NCI-H146 treated with DMSO at 0.1 percent for 48 hours (cell line): ENCODE results near the gene KATNIP.
"Not testable (repeated sequence)": the region's sequence is repeated elsewhere in the genome, so short reads cannot be mapped to it uniquely, and the experiment has no call there.

Experiments used
- DNase-seq: peaks from one replicate; lab custom pipeline; 2025; ENCODE audit not compliant: unreplicated experiment; lab: John Stamatoyannopoulos, UW

KATNIP gene

DNA sequence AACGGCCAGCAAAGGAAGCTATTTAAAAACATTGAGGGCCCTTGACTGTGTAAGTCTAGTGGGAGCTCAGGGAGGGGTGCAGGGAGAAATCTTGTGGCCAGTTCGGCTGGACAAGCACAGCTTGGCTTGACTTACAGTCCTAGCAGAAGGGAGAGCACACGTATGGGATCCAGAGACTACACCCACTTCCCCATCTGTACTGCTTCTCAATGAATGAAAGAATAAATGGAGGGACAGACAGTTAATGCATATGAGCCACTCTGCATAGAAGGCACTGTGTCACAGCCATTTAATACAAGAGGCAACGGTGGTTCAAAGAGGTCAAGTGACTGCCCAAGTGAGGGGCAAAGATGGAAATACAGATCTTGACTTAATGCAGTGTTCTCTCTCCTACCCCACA lies 15.7 kb upstream of the KATNIP start:
- no peak for DNase-seq

DNA sequence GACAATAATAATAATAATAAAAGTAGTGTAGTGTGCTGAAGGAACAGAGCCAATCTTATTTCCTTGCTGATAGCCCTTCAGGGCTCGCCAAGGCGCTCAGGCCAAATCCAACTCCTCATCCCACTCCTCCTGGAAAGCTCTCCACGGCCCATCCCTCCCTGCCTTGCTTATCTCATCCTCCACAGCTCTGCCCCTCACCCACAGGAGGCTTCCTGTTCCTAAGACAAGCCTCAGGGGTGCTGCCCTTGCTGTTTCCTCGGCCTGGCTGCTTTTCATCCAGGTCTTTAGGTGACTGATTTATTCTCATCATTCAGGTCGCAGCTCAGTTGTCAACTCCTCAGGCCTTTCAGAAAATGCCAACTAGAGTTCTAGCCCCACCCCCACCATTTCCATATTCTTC lies 11.4 kb upstream of the KATNIP start:
- DNase-seq = no peak

DNA sequence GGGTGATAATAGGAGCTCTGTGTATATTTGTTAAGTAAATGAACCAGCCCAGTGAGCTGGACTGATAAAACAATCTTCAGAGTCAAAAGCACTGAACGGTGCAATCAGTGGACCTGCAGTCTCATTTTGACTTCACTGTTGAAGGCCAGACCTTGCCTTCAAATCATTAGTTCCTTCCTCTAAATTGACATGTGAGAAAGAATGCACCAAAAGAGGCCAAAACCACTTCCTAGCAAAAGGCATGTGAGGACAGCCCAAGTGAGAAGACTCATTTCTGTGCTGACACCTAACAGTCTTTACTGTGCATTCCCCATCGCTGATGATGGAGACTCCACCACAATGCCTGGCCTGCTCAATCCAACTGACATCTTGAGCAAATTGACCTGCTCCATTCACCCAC lies 10.8 kb upstream of the KATNIP start:
- DNase-seq = no peak

DNA sequence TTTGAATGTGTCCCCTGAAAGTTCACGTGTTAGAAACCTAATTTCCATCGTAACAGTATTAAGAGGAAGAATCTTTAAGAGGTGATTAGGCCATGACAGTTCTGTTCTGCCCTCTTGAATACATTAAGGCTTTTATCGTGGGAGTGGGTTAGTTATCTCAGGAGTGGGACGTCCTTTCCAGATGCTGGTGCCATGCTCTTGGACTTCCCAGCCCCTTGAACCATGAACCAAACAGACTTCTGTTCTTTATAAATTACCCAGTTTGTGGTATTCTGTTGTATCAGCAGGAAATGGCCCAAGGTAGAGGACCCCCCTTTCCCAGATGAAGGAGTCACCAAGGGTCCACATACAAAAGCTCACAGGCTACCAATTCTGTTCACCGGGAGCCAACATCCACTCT lies 10.3 kb upstream of the KATNIP start:
- DNase-seq = no peak

DNA sequence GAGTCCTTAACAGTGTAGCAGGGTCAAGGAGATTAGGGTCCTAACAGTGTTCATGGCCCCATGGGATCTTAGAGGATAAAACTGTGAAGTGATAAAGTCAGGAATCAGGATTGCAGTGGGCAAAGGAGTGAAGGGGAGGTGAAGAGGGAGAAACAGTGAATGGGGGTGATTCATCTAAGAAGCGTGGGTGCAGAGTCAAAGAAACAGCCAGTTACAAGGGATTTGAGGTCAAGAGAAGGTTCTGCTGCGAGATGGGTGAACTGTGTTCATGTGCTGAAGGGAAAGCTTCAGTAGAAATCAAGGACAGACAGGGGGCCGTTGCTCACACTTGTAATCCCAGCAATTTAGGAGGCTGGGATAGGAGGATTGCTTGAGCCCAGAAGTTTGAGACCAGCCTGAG lies 6.1 kb upstream of the KATNIP start:
- DNase-seq = no peak

DNA sequence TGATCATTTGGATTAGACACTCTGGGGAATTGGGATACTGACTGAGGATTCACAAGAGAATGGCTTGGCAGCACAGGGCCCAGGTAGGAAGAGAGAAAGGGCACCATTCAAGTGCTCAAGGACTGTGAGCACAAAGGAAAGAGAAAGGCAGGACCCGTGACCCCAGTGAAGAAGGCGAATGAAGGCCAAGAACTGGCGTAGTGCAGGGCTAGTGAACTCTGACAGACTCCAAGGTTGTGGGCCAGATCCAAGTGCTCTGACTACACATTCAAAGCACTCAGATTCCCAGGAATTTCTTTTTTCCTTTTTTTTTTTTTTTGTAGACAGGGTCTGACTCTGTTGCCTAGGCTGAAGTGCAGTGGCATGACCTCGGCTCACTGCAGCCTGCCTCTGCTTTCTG lies 5.3 kb upstream of the KATNIP start:
- no peak for DNase-seq

DNA sequence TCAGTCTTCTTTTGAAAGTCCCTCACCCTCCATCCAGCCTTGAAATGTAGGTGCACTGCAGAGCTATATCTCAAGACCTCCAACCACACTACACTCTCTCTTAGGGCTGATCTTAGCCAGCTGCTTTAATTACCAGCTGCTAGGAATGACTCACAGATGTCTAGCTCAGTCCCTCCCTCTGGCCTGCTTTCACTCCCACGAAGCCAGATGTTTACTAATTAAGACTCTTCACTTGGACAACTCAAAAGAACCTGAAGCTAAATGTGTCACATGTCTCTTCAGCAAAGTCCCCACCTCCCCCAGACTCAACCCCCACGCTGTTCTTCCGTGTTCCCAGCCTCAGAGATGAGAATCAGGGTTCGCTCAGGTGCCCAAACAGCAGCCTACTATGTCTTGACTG lies 2.8 kb upstream of the KATNIP start:
- DNase-seq = no peak

DNA sequence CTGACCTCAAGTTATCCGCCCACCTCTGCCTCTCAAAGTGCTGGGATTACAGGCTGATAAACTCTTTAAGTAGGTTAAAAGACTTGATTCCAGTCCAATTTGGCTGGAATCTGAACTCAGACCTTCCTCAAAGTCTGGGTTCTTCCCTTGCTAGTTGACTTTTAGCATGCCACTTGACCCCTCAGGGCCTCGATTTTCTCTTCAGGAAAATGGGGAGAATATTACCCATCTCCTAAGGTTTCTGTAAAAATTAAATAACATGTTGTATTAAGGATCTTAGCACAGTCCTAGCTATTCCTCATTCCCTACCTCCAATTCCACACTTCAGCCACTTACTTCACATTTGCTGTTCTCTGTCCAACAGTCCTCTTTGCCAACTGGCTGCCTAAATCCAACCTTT lies 2.1 kb upstream of the KATNIP start:
- DNase-seq = no peak

DNA sequence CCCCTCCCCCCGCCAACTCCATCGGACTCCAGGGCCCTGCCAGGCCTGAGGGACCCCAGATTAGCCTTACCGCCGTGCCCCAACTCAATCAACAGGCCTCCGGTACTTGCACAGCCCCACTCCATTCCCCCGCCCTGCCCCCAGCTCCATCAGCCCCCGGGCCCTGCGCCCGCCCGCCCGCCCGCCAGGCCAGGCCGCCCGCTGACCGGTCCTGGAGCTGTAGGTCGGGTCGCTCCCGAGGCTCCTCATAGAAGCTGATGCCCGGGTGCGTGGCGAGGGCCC lies 539 bp upstream of the KATNIP start:
- DNase-seq = peak; percentile 46

DNA sequence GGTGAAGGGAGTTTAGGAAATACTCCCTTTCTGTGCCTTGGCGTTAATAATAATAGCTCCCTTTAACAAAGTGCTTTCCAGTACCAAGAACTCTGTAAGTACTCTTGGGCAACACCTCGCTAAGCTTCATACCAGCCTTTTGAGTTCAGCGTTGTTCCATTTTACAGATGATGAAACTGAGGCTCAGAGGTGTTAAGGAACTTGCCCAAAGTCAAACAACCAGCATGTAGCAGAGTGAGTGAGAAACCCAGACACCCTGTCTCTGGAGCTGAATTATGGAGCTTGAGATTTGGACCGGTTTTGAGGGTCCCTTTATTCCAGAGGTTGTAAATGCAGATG lies 607 bp downstream of the KATNIP start:
- DNase-seq = no peak

DNA sequence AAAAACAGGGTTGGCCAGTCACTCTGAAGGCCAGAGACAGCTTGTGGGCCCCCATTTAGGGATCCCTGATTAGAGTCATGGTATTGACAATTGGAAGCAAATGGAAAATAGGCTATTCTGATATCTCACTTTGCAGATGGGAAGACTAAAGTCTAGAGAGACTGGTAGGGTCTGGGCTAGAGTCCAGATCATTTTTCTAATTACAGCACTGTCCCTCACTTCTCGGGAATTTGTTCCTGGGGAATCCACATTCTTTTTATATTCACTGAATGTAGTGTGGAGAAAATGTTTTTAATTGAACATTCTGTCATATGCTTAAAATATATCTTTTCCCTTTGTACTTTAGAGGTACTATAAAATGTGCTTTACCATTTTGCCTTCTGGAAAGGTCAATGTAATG lies 1.1 kb downstream of the KATNIP start:
- DNase-seq = no peak

DNA sequence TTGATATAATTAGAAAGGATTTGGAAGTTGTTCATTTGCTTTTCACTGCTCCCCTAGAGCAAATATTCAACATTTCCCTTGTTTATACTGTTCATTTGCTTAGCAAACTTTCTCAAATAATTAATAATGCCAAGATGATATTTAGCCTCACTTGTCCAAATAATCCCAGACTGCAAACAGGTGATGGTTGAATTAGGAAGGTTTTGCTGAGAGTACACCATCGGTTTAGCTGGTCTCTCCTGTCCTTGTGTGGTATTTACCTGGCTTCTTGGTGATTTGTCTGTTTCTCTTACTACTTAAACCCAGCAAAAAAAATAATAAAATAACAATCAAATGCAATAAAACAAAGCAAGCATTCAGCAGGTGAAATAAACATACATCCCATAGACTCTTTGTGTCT lies 6.5 kb downstream of the KATNIP start:
- DNase-seq = no peak

DNA sequence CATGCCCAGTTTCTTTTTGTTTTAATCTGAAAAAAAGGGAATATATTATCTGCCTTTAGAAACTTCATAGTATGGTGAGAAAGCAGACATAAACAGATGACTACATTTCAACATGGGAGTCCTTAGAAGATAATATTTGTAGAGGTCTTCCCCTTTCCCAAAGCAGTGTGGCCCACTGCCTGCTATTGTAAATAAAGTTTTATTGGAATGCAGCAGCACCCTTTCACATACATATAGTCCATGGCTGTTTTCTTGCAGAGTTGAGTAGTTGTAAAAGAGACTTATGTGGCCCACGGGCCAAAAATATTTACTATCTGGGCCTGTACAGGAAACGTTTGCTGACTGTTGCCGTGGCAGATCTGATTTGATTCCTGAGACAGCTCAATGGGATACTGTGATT lies 8.5 kb downstream of the KATNIP start:
- DNase-seq = no peak

DNA sequence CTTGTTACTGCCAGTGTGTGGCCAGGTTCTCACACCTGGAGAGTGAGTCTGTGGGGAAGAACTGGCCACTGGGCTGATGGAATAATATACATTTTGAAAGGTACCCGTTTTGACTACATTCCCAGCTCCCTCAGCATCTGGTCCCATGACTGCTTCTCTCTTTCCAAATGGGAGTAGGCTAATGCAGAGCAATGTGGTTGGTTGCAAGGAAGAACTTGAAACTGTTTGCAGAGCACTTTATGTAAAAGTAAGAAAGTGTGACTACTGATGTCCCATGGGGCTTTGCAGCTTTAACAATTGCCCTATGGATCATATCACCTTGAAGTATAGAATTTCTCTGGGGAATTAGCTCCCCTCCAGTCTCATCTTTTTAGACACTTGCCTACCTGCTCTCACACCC lies 9.0 kb downstream of the KATNIP start:
- no peak for DNase-seq

DNA sequence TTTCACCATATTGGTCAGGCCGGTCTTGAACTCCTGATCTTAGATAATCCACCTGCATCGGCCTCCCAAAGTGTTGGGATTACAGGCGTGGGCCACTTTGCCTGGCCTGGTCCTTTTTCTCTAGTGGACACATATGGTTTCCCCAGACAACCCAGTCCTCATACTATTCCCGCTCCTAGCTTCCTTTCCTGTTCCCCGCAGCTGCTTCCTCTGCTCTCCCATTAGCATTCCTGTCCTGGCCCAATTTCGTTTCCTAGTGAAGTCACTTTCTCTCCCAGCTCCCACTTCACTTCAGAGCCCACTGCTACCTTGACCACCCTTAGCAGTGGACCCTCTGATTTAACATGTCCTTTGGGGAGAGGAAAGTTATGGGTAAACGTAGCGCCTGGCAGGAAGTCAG lies 11.3 kb downstream of the KATNIP start:
- DNase-seq = no peak

DNA sequence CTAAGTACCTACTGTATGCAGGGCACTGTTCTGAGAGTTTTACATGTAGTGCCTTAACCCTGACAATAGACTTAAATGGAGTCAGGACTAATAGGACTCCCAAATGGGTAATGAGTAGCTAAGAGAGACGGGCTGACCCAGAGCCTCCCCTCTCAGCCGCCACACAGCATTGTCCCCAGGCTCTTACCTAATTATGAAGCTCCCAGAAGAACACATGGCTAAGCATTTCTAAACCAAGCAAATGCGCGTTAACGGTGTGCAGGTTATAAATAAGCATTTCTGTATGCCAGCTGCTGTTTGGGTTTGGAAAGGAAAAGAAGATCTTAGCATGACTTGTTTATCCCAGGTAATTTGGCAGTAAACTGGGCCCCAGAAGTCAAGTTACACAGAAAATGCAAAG lies 14.3 kb downstream of the KATNIP start:
- no peak for DNase-seq

DNA sequence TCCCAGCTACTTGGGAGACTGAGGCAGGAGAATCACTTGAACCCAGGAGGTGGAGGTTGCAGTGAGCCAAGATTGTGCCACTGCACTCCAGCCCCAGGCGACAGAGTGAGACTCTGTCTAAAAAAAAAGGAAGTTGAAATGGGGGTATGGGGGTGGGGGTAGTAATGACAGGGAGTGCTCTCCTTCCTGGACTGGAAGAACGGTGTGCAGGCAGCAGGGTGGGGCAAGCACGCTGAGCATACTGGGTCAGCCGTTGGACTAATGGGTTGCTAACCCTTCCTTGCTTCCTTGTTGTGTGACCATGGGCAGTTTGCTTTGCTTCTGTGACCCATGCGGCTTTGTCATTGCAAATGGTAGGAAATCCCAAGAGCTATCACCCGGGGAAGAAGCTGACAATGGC lies 16.5 kb downstream of the KATNIP start:
- DNase-seq = no peak

DNA sequence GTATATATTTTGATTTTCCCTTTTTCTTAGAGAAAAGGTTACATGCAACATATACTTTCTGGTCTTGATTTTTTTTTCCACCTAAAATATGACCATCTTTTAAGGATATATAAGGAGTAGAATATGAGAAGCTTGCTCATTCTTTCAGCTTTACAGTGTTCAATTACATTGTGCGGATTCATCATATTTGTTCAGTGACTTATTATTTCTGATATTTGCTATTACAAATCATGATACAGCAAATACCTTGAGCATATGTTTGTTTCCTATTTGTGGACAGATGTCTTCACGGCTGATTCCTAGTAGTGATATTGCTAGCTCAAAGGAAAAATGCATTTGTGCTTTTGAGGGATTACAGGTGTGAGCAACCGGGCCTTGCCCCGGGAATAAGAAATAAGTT lies 18.1 kb downstream of the KATNIP start:
- no peak for DNase-seq

DNA sequence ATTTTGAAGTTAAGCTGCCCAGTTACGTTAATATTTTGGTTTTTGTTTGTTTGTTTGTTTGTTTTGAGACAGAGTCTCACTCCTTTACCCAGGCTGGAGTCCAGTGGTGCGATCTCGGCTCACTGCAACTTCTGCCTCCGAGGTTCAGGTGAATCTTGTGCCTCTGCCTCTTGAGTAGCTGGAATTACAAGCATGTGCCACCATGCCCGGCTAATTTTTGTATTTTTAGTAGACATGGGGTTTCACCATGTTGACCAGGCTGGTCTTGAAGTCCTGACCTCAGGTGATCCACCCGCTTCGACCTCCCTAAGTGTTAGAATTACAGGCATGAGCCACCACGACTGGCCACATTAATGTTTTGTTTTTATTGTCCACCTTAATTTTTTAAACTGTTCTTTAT lies 21.0 kb downstream of the KATNIP start:
- DNase-seq = not testable (repeated sequence)

DNA sequence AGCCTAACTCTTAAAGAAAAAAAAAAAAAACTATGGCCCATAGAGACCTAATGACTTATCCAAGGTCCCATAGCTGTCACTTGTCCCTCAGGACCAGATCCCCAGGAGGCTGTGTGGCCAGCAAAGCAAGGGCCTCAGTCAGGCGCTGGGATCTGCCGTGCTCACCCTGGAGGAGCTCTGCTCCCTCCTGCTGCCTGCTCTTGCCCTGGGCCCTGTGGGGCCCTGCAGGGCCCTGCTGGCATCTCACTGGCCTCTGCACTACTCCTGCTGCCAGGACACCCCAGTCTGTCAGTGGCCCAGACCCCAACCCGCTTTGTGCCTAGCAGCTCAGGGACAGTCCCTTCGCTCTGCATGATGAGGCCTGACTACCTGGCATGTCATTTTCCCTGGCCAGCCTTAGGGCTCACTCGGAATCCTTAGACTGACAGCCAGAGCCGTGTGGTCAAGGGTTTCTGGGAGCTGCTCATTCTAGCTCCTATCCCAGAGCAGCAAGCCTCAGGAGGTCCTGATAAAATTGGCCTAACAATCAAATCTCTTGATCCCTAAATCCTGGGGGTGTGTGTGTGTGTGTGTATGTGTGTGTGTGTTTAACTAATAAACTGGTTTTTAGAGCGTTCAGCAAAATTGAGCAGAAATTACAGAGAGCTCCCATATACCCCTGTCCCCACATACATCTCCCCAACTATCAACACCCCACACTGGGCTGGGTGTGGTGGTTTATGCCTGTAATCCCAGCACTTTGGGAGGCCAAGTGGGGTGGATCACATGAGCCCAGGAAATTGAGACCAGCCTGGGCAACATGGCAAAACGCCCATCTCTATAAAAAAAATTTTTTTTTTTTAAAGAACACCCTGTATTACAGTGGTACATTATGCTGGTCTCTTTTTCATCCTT lies 21.7 kb downstream of the KATNIP start:
- DNase-seq = no peak

DNA sequence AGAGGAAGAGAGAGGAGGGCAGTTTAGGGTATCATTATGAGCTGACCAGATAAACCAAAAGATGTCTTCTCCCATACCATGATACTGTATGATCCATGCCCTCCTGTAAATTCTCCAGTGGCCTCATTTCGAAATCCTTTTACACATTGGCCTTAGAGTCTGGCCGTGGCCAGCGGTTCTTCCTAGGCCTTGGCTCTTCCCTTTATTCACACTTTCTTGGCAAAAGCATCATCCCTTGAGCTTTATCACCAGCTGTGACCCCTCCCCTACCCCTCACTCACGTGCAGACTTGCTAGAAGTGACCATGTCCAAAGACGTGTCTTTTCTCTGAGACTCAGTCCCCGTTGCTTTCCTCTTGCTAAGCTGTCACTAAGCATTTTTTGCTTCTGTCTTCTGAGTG lies 22.8 kb downstream of the KATNIP start:
- no peak for DNase-seq

DNA sequence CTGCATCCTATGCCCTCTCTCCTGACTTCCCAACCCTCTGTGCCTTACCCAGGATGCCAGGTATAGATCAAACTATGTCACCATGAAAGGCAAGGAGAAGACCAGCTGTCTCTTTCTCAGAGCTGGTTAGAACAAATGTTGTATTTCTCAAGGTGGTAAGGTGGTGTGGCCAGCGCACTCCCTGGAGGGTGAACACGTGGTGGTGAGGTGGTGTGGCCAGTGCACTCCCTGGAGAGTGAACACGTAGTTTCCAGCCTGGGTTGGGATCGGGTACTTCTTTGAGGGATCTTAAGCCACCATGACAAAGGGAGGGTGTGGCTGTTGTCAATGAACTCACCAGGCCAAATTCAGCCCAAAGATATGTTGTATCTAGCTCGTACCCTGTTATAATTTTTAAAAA lies 26.8 kb downstream of the KATNIP start:
- no peak for DNase-seq

DNA sequence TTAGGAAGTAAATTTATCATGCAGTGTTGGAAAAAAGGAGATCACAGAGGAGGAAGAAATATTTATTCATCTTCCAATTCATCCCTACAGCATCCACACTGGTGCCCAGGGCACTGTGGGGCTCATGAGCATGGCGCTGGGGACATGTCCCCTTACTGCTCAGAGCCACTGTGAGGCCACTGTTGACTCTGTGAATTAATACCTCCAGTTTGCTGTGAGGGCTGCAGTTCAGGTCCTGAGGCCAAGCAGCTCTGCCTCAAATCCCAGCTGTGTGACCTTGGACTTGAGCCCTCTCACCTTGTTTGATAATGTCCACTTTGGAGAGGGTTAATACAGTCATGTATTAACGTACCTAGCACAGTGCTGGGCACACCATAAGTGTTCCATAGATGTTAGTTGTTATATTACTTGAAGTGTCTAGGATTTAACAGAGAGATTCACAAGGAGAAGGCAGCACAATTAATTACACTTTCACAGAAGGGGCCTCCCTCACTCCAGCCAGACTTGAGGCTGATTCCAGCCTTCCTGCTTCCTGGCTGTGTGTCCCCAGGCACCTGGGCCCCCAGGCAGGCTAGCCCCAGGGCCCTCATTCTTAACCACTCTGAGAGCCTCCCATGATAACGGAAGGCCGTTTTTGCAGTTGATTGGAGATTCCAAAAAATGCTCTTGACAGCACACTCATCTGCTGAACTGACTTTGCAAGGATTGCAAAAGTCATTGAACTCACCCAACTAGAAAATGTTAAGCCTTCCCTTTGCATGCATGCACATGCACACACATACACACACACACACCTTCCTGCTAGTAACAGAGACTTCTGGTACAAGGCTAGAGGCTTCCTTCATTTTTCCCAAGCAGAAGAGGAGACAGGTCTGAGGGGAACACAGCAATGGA lies 29.4 kb downstream of the KATNIP start:
- DNase-seq = no peak
